Gastroesophageal sphincter (tissue), 3 donors: Measurements from ENCODE around the gene RPL3.

Experiments
- EP300 ChIP-seq: sonication (generic); formaldehyde crosslinking; IDR thresholded peaks from one replicate; pipeline ENCODE4 v1.6.1; 2017; ENCODE audit warnings: antibody characterized with exemption, mild to moderate bottlenecking
- POLR2A ChIP-seq, 2 donors: fragments of 450-650 bp; IDR thresholded peaks; one replicate each; pipeline ENCODE4 v1.6.1; 2017; ENCODE audit warnings: antibody characterized with exemption in 2 of 2, mild to moderate bottlenecking in 2 of 2, moderate library complexity in 1 of 2
- POLR2AphosphoS5 ChIP-seq: sonication (generic); formaldehyde crosslinking; IDR thresholded peaks from one replicate; pipeline ENCODE4 v1.6.1; 2017; ENCODE audit warnings: antibody characterized with exemption
- TF ChIP-seq, protein P1 (sequence below), 4 experiments: fragments of 200-600 bp in 2 of 4; fragments of 450-650 bp in 2 of 4; sonication (generic) in 1 of 4; IDR thresholded peaks; one replicate each; pipeline ENCODE4 v1.5.1; 2017 to 2019; ENCODE audit warnings: antibody characterized with exemption in 4 of 4, mild to moderate bottlenecking in 2 of 4, moderate library complexity in 2 of 4

GRCh38 chr22:39349967-39350726, 30.7 kb upstream of the RPL3 start, which contains the start of gene SYNGR1:
- TF ChIP-seq, protein P1, sequence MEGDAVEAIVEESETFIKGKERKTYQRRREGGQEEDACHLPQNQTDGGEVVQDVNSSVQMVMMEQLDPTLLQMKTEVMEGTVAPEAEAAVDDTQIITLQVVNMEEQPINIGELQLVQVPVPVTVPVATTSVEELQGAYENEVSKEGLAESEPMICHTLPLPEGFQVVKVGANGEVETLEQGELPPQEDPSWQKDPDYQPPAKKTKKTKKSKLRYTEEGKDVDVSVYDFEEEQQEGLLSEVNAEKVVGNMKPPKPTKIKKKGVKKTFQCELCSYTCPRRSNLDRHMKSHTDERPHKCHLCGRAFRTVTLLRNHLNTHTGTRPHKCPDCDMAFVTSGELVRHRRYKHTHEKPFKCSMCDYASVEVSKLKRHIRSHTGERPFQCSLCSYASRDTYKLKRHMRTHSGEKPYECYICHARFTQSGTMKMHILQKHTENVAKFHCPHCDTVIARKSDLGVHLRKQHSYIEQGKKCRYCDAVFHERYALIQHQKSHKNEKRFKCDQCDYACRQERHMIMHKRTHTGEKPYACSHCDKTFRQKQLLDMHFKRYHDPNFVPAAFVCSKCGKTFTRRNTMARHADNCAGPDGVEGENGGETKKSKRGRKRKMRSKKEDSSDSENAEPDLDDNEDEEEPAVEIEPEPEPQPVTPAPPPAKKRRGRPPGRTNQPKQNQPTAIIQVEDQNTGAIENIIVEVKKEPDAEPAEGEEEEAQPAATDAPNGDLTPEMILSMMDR (IDR thresholded peaks at IDR 0.05) = no peak
- TF ChIP-seq POLR2A (IDR thresholded peaks at IDR 0.05) = no peak
- peak; percentile 10 for TF ChIP-seq POLR2AphosphoS5
- no peak for TF ChIP-seq EP300
